ENCODE measurements around the gene EIF3CL.
"Not testable (repeated sequence)": the region's sequence is repeated elsewhere in the genome, so short reads cannot be mapped to it uniquely, and the experiment has no call there.

The EIF3CL gene, protein sequence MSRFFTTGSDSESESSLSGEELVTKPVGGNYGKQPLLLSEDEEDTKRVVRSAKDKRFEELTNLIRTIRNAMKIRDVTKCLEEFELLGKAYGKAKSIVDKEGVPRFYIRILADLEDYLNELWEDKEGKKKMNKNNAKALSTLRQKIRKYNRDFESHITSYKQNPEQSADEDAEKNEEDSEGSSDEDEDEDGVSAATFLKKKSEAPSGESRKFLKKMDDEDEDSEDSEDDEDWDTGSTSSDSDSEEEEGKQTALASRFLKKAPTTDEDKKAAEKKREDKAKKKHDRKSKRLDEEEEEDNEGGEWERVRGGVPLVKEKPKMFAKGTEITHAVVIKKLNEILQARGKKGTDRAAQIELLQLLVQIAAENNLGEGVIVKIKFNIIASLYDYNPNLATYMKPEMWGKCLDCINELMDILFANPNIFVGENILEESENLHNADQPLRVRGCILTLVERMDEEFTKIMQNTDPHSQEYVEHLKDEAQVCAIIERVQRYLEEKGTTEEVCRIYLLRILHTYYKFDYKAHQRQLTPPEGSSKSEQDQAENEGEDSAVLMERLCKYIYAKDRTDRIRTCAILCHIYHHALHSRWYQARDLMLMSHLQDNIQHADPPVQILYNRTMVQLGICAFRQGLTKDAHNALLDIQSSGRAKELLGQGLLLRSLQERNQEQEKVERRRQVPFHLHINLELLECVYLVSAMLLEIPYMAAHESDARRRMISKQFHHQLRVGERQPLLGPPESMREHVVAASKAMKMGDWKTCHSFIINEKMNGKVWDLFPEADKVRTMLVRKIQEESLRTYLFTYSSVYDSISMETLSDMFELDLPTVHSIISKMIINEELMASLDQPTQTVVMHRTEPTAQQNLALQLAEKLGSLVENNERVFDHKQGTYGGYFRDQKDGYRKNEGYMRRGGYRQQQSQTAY

GRCh38 chr16:28403220-28404072, at the start of gene EIF3CL:
TSS of gene EIF3CL (minus strand) at chr16:28403841. CDS start at chr16:28403618, 223 bp downstream.
- DNase-seq: not testable (repeated sequence)

DNA sequence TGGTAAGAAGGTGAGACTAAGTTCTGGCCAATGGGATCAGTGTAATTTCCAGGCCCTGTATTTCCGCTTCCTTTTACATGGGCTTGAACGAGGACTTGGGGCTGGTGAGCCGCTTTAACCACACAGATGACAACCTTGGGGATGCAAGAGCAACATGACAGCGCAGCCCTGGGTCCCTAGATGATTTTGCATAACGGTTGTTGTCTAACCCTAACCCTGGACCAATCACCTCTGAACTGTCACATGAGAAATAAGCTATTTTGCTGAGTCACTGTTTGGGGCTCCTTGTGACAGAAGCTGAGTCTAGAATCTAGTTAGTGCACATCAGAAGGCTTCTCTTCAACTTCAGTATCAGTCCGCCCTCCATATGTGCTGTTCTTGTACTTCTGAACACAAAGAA, 43.4 kb upstream of the EIF3CL start:
- DNase-seq: not testable (repeated sequence)

DNA sequence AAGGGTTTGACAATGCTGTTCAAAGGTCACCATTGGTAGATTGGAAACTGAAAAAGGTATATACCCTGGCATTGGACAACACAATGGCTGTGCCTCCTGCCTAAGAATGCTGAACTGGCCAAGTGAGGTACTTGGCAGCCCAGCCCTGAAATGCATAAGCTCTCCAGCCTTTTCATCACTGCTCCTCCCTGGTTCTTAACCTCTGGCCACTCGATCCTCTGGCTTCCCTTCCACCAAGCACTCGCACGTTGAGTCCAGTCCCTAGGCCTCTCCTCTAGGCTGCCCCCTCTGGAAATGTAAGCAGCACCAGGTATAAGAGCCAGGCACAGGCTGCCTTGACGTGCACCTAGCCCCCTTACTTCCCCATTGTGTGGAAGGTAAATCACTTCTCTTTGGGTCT, 42.7 kb upstream of the EIF3CL start:
- DNase-seq: not testable (repeated sequence)

- not testable (repeated sequence) for DNase-seq
Measured at GRCh38 chr16:28443943-28444342, 40.3 kb upstream of the EIF3CL start.

DNA sequence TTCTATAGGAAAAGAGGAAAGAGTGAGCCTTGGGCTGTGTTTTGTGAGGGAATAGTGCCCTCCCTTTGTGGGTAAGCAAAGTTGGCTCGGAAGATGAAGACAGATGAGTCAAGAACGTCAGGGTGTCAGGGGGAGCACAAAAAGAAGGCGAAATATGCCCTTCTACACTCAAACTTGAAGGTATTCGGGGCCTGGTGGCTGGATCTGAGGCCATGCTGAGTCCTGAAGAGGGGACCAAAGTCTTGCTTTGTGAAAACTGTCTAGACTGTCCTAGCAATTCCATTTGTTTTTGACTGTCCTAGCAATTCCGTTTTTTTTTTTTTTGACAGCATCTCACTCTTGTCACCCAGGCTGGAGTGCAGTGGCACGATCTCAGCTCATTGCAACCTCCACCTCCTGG, 35.3 kb upstream of the EIF3CL start:
- not testable (repeated sequence) for DNase-seq

- not testable (repeated sequence) for DNase-seq
Measured at GRCh38 chr16:28435340-28435739, 31.7 kb upstream of the EIF3CL start.

- DNase-seq: not testable (repeated sequence)
Measured at GRCh38 chr16:28426060-28426680, 22.5 kb upstream of the EIF3CL start.

GRCh38 chr16:28421071-28421750, 17.6 kb upstream of the EIF3CL start:
- not testable (repeated sequence) for DNase-seq

DNA sequence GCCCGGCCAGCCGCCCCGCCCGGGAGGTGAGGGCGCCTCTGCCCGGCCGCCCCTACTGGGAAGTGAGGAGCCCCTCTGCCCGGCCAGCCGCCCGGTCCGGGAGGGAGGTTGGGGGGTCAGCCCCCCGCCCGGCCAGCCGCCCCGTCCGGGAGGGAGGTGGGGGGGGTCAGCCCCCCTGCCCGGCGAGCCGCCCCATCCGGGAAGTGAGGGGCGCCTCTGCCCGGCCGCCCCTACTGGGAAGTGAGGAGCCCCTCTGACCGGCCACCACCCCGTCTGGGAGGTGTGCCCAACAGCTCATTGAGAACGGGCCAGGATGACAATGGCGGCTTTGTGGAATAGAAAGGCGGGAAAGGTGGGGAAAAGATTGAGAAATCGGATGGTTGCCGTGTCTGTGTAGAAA, 13.4 kb upstream of the EIF3CL start:
- not testable (repeated sequence) for DNase-seq

- not testable (repeated sequence) for DNase-seq
Measured at GRCh38 chr16:28414530-28414929, 10.9 kb upstream of the EIF3CL start.

GRCh38 chr16:28413585-28413984, 9.9 kb upstream of the EIF3CL start:
- not testable (repeated sequence) for DNase-seq

DNA sequence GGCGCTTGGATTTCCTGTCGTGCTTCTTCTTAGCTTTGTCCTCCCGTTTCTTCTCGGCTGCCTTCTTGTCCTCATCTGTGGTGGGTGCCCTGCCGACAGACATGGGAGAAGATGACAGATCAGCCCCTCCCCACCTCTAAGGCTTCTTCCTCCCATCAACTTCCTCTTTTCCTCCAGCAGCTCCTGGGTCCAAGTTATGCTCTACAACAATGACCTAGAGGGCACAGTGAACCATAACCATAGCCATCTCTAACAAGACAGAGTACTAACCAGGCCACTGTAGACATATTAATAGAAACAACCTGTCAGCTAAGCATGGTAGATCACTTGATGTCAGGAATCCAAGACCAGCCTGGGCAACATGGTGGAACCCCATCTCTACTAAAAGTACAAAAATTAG, 11.6 kb downstream of the EIF3CL start:
- not testable (repeated sequence) for DNase-seq

DNA sequence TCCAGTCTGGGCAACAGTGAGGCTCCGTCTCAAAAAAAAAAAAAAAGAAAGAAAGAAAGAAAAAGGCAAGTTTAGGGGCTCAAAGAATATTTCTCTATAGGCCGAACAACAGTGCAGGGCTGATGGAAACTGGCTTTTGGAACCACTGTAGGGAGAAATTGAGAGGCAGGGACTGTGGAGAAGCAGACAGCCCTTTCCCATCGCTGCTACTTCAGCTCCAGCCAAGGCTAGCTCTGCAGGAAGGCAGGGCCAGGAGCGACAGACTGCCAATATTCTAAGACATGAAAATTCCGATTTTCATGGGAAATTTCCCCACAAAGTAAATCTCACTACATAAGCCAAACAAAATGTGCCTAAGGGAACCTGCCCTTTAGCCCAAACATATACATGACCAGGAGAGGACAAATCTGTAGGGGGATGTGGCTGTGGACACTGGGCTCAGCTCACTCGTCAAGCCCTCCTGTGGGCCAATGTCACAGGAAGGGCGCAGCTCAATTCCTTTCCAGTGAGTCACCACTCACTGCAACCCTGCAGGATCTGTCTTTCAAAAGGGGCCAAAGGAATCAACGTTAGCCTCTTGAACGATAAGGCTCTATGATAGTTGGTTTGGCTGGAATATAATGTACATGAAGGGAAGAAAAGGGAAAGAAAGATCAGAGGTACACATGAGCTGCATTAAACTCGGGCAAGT, 21.3 kb downstream of the EIF3CL start:
- not testable (repeated sequence) for DNase-seq

DNA sequence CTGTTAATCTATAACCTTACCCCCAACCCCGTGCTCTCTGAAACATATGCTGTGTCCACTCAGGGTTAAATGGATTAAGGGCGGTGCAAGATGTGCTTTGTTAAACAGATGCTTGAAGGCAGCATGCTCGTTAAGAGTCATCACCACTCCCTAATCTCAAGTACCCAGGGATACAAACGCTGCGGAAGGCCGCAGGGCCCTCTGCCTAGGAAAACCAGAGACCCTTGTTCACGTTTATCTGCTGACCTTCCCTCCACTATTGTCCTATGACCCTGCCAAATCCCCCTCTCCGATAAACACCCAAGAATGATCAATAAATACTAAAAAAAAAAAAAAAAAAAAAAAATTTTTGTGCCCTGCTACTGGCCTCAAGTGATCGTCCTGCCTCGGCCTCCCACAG, 25.8 kb downstream of the EIF3CL start:
- not testable (repeated sequence) for DNase-seq

DNA sequence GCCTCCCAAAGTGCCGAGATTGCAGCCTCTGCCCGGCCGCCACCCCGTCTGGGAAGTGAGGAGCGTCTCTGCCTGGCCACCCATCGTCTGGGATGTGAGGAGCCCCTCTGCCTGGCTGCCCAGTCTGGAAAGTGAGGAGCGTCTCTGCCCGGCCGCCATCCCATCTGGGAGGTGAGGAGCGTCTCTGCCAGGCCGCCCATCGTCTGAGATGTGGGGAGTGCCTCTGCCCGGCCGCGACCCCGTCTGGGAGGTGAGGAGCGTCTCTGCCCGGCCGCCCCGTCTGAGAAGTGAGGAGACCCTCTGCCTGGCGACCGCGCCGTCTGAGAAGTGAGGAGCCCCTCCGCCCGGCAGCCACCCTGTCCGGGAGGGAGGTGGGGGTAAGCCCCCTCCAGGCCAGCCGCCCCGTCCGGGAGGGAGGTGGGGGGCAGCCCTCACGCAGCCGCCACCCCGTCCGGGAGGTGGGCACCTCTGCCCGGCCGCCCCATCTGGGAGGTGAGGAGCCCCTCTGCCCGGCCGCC, 26.5 kb downstream of the EIF3CL start:
- not testable (repeated sequence) for DNase-seq

GRCh38 chr16:28375115-28375514, 28.5 kb downstream of the EIF3CL start:
- DNase-seq: peak in 1 of 2 donors; percentile 23

GRCh38 chr16:28374281-28374680, 29.4 kb downstream of the EIF3CL start:
- not testable (repeated sequence) for DNase-seq

DNA sequence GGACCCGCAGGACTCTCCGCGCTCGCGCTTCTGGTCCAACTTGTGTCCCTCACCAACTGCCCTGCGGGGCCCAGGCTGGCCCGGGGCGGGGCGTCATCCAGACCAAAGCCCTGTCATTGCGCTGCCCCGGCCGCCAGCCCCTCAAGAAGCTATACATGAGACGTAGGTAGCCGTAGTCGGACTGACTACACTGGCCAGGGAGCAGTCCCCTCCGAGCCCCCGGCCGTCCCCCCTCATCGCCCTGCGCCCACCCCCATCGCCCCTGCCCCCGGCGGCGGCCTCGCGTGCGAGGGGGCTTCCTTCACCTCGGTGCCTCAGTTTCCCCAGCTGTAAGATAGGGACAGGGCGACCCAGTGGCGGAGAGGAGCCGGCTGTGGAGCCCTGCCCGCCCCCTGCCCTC, 35.7 kb downstream of the EIF3CL start:
- DNase-seq: not testable (repeated sequence)

DNA sequence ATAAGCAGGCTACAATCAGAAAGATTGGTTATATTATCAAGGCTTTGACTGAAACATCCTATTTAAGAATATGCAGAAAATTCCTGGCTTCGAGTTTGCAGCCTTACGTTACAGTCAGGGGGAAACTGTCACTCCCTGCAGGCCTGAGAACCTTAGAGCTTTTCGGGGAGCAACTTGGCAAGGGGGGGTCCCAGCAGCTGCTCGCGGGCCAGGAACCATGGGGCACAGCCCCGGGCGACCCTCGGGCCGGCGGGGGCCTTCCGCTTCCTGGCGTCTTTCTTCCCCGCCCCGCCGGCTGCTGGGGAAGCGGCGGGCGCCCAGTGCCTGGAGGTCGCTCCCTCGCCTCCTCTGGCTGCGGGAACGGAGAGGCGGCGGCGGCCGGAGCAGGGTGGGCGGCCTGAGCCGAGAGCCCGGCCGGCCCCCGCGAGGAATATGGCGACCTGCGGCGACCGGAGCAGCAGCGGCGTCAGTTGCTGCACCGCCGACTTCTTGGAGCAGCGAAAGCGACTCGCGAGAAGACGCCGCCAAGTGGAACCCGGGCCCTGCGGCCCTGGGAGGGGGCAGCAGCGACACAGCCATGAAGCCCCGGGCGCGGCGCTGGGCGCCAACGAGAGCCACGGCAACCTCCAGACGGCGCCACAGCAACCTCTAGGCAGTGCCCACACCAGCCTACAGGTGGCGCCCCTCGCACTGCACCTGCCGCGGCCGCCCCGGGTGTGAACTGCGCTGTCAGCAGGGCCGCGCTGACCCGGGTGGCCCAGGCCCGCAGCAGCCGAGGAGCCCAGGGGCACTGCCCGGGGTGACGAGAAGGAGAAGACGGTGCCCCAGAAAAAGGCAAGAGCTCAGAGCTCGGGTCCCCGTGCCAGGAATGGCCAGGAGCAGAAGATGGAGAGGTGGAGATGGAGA, 39.1 kb downstream of the EIF3CL start:
- peak; percentile 11 to 19 for DNase-seq
